ENCODE data around the gene CSF2RB. TPM values are rescaled to one million over a fixed set of nuclear protein-coding genes. Genes with fewer than 3 reads are reported as not detected.

The CSF2RB gene
- total RNA-seq, 1 donor: 0.81 TPM

DNA sequence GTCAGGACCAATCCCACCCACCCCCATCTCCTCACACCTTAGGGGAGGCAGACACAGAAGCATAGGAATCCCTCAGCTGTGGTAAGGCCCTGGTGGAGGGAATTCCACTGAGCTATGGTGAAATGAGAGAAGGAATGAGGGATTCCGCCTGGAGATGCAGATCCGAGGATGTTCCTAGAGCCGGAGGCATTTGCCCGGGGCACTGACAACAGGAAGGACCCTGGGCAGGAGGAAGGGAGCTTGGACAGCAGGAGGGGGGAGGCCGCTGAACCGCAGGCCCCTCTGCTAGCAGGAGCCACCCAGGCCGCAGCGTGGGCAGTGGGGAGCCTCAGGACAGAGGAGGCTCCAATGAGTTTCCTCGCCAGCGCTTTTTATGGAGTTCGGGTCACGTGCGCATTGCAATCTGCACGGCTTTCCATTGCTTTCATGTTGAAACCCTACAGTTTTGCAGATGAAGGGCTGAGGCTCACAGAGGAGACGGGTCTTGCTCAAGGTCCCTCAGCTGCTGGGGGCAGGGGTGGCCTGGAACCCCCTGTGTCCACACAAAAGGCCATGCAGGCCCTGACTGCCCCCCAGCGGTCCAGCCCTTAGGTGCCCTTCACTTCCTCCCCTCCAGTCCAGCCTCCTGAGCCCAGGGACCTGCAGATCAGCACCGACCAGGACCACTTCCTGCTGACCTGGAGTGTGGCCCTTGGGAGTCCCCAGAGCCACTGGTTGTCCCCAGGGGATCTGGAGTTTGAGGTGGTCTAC lies 15.5 kb downstream of the CSF2RB start:
- DNase-seq (ENCODE audit: low read depth): no peak
- TF ChIP-seq, protein P1, sequence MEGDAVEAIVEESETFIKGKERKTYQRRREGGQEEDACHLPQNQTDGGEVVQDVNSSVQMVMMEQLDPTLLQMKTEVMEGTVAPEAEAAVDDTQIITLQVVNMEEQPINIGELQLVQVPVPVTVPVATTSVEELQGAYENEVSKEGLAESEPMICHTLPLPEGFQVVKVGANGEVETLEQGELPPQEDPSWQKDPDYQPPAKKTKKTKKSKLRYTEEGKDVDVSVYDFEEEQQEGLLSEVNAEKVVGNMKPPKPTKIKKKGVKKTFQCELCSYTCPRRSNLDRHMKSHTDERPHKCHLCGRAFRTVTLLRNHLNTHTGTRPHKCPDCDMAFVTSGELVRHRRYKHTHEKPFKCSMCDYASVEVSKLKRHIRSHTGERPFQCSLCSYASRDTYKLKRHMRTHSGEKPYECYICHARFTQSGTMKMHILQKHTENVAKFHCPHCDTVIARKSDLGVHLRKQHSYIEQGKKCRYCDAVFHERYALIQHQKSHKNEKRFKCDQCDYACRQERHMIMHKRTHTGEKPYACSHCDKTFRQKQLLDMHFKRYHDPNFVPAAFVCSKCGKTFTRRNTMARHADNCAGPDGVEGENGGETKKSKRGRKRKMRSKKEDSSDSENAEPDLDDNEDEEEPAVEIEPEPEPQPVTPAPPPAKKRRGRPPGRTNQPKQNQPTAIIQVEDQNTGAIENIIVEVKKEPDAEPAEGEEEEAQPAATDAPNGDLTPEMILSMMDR (IDR thresholded peaks at IDR 0.05; ENCODE audit: insufficient read depth, low read length): no peak
- H3K4me3 ChIP-seq (ENCODE audit: low read depth, low read length): no peak overlapping the region

DNA sequence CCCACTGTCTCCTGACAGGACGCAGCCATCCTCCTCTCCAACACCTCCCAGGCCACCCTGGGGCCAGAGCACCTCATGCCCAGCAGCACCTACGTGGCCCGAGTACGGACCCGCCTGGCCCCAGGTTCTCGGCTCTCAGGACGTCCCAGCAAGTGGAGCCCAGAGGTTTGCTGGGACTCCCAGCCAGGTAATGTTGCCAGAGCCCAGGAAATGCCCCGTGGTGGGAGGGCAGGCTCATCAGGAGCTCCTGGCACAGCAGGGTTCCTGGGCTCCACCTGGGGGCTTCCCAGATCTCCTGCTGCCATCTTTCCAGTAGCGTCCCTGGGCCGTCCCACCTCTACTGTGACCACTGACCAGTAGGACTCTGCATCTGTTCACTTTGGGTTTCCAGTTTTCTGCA lies 16.2 kb downstream of the CSF2RB start:
- no peak overlapping the region for H3K4me3 ChIP-seq (ENCODE audit: low read depth, low read length)
- DNase-seq (ENCODE audit: low read depth): no peak
- TF ChIP-seq, protein P1 (IDR thresholded peaks at IDR 0.05; ENCODE audit: insufficient read depth, low read length): no peak

DNA sequence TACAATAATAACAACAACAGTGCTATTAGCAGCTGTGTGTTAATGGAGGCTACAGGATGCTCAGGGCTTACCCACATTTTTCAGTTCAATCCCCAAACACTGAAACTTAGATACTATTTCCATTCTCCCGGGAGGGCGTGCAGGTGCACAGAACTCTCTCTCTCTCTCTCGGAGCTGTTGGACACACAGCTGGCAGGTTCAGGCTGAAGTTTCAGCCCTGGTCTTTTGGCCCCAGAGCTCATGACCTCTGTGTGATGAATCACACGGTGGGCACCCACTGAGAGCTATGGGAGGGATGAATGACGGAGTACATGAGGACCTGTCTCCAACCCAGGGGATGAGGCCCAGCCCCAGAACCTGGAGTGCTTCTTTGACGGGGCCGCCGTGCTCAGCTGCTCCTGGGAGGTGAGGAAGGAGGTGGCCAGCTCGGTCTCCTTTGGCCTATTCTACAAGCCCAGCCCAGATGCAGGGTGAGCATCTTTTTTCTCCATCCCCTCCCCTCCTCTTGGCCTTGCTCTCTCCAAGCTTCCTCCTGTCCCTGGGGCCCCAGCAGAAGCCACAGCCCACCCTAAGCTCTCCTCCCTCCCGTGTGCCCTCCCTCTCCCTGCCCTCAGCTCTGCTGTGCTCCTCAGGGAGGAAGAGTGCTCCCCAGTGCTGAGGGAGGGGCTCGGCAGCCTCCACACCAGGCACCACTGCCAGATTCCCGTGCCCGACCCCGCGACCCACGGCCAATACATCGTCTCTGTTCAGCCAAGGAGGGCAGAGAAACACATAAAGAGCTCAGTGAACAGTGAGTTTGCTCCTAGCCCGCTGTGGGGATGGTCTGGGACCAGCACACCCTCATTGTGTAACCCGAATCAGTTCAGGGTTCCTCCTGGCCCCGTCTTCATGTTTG lies 16.9 kb downstream of the CSF2RB start:
- DNase-seq (ENCODE audit: low read depth): no peak
- H3K4me3 ChIP-seq (ENCODE audit: low read depth, low read length): no peak overlapping the region
- TF ChIP-seq, protein P1 (IDR thresholded peaks at IDR 0.05; ENCODE audit: insufficient read depth, low read length): no peak

DNA sequence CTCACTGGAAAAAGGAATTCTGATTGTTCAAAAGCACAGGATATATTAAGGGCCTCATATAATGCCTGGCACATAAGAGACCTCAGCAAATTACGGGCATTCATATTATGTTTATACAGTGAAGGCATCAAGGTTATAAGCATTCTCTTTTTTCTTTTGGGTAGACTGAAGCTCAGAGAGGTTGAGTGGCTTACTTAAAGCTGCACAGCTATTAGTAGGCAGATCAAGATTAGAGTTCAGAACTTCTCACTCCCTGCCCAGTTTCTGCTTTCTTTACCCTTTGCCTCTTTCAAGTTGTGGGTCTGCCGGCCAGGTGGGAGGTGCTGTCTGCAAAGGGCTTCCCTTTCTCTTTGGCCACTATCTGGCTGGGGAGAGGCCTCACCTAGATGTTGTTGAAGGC lies 18.0 kb downstream of the CSF2RB start:
- no peak overlapping the region for H3K4me3 ChIP-seq (ENCODE audit: low read depth, low read length)
- no peak for DNase-seq (ENCODE audit: low read depth)
- TF ChIP-seq, protein P1 (IDR thresholded peaks at IDR 0.05; ENCODE audit: insufficient read depth, low read length): no peak

DNA sequence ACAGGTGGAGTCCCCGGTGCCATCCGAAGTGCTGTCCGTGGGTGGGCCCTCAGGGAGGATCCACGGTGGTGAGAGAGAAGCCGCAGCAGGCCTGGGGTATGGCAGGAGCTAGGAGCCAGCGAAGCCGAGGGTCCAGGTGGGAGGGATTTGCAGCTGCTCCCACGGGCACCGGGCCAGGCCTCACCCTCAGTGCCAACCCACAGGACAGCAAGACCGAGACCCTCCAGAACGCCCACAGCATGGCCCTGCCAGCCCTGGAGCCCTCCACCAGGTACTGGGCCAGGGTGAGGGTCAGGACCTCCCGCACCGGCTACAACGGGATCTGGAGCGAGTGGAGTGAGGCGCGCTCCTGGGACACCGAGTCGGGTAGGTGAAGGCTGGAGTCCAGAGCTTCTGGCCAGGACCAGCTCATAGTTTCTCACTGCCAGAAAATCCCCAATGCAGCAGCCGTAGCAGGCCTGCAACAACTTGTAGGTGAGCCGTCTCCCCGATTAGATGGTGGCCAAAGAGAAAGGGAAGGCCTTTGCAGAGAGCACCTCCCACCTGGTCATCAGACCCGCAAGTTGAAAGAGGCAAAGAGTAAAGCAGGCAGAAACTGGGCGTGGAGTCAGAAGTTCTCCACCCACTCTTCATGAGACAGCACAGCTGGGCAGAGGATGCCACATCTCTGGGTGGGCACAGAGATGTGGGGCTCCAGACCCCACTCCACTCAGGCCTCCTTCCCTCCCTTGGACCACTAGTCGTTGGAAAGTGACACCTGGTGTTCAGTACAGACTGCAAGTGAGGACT lies 20.4 kb downstream of the CSF2RB start:
- no peak for DNase-seq (ENCODE audit: low read depth)
- TF ChIP-seq, protein P1 (IDR thresholded peaks at IDR 0.05; ENCODE audit: insufficient read depth, low read length): no peak
- H3K4me3 ChIP-seq (ENCODE audit: low read depth, low read length): no peak overlapping the region
